PC-3 (cell line): ENCODE data around the gene SLC16A8.
"Not testable (repeated sequence)": the region's sequence is repeated elsewhere in the genome, so short reads cannot be mapped to it uniquely, and the experiment has no call there.

Experiments
- EZH2 ChIP-seq: fragments of 300-600 bp; sonication (generic); IDR thresholded peaks from one replicate; pipeline ENCODE4 v1.6.1; 2017; ENCODE audit warnings: antibody characterized with exemption, mild to moderate bottlenecking, low read length; ENCODE audit not compliant: unreplicated experiment
- EZH2phosphoT487 ChIP-seq: fragments of 300-600 bp; sonication (generic); IDR thresholded peaks from 2 replicates; pipeline ENCODE4 v1.6.1; 2018; ENCODE audit warnings: mild to moderate bottlenecking, antibody characterized with exemption, low read length, borderline replicate concordance
- TF ChIP-seq, protein P1 (sequence below): fragments of 300-600 bp; sonication (generic); conservative IDR thresholded peaks from 2 replicates; pipeline ENCODE4 v1.5.1; 2017; ENCODE audit warnings: antibody characterized with exemption, low read depth, mild to moderate bottlenecking, low read length

DNA sequence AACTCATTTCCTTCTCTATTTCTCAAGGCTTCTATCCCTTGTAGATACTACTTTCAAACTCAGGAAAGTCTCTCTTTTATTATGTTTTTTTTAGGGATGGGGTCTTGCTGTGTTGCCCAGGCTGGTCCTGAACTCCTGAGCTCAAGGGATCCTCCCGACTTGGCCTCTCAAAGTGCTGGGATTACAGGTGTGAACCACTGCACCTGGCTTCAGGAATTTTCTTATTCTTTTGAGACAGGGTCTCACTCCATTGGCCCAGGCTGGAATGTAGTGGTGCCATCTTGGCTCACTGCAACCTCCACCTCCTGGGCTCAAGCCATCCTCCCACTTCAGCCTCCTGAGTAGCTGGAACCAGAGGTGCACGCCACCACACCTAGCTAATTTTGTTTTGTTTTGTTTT lies 4.8 kb downstream of the SLC16A8 start:
- TF ChIP-seq, protein P1, sequence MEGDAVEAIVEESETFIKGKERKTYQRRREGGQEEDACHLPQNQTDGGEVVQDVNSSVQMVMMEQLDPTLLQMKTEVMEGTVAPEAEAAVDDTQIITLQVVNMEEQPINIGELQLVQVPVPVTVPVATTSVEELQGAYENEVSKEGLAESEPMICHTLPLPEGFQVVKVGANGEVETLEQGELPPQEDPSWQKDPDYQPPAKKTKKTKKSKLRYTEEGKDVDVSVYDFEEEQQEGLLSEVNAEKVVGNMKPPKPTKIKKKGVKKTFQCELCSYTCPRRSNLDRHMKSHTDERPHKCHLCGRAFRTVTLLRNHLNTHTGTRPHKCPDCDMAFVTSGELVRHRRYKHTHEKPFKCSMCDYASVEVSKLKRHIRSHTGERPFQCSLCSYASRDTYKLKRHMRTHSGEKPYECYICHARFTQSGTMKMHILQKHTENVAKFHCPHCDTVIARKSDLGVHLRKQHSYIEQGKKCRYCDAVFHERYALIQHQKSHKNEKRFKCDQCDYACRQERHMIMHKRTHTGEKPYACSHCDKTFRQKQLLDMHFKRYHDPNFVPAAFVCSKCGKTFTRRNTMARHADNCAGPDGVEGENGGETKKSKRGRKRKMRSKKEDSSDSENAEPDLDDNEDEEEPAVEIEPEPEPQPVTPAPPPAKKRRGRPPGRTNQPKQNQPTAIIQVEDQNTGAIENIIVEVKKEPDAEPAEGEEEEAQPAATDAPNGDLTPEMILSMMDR = not testable (repeated sequence)
- not testable (repeated sequence) for TF ChIP-seq EZH2, EZH2phosphoT487
